K562 (cell line): ENCODE measurements around the gene TBC1D5. TPM values are rescaled to one million over a fixed set of nuclear protein-coding genes. Genes with fewer than 3 reads are reported as not detected.

ENCODE experiments used
- ATAC-seq: fragments of 200-7000 bp; cut with Tn5 transposase; 3 replicates; pipeline ENCODE4 v1.9.1; 2020; ENCODE audit warnings: moderate library complexity
- BruUV-seq: library from RNA; stranded (reverse); fragments of 400-500 nt; replicated peaks from 2 replicates; lab custom pipeline; 2021; lab: Mats Ljungman, UMichigan
- CTCF ChIA-PET: fragments of 300-600 bp; formaldehyde crosslinking; extraction: SDS; loops from one replicate; lab custom pipeline; 2021; ENCODE audit warnings: low intra/inter-chr PET ratio; lab: Yijun Ruan, JAX
- POLR2A ChIA-PET: fragments of 300-600, 350-650 bp; sonication (Branson Sonifier 250); formaldehyde crosslinking; extraction: SDS; loops from one replicate; lab custom pipeline; 2021; ENCODE audit warnings: antibody characterized with exemption, inconsistent platforms; lab: Yijun Ruan, JAX
- DNase-seq, 4 experiments: peaks; one replicate each; pipeline versions ENCODE4 v3.0.0 to v3.0.0-alpha.2; 2011 to 2018; ENCODE audit warnings: low spot score in 3 of 4, mixed read lengths in 3 of 4; ENCODE audit errors: extremely low read depth in 1 of 4
- FAIRE-seq: peaks from 2 replicates; lab custom pipeline; 2011; peaks lifted over from hg19 to GRCh38; lab: Jason Lieb, UNC
- H2AFZ ChIP-seq: 2 replicates; pipeline ENCODE4 v1.6.0; 2011; ENCODE audit warnings: low read depth, low read length, control low read depth, inconsistent platforms
- H3K27ac ChIP-seq: fragments of 200-600 bp; 3 replicates; pipeline ENCODE4 v1.8.0; 2011; ENCODE audit warnings: low read depth, mild to moderate bottlenecking, control low read depth, inconsistent platforms, low read length, moderate library complexity, mixed read lengths; ENCODE audit errors: extremely low read depth
- H3K27me3 ChIP-seq, 2 experiments: fragments of 300-600 bp in 1 of 2; 2 replicates in 1 of 2; 3 replicates in 1 of 2; pipeline versions ENCODE4 v1.6.0 to v1.8.0; 2011; ENCODE audit warnings: inconsistent platforms in 2 of 2, low read length in 2 of 2, mild to moderate bottlenecking in 1 of 2, mixed read lengths in 1 of 2, moderate library complexity in 1 of 2; ENCODE audit not compliant: control insufficient read depth in 2 of 2, insufficient read depth in 2 of 2
- H3K36me3 ChIP-seq: fragments of 300-600 bp; 3 replicates; pipeline ENCODE4 v1.8.0; 2011; ENCODE audit warnings: mild to moderate bottlenecking, low read length, inconsistent platforms; ENCODE audit not compliant: control insufficient read depth, insufficient read depth
- H3K4me1 ChIP-seq, 2 experiments: fragments of 200-600 bp in 1 of 2; replicated peaks in 1 of 2; 2 replicates in 1 of 2; 3 replicates in 1 of 2; pipeline versions ENCODE4 v1.5.1 to v1.8.0; 2011; ENCODE audit warnings: inconsistent platforms in 2 of 2, low read length in 2 of 2, mild to moderate bottlenecking in 1 of 2, mixed read lengths in 1 of 2, moderate library complexity in 1 of 2; ENCODE audit not compliant: control insufficient read depth in 2 of 2, insufficient read depth in 2 of 2
- H3K4me2 ChIP-seq: 2 replicates; pipeline ENCODE4 v1.6.1; 2011; ENCODE audit warnings: low read length, control low read depth, inconsistent platforms, mixed read lengths; ENCODE audit not compliant: insufficient read depth
- H3K4me3 ChIP-seq: fragments of 200-600 bp; sonication (generic), shearing (Covaris generic); 2 replicates; pipeline ENCODE4 v1.5.1; 2016; ENCODE audit warnings: control low read depth, inconsistent platforms
- H3K79me2 ChIP-seq: fragments of 200-600 bp; 3 replicates; pipeline ENCODE4 v1.8.0; 2011; ENCODE audit warnings: low read length, inconsistent platforms; ENCODE audit not compliant: control insufficient read depth, insufficient read depth
- H3K9ac ChIP-seq, 2 experiments: 2 replicates each; pipeline versions ENCODE4 v1.6.0 to v1.6.1; 2011; ENCODE audit warnings: low read depth in 2 of 2, low read length in 2 of 2, control low read depth in 1 of 2, inconsistent platforms in 1 of 2, mild to moderate bottlenecking in 1 of 2, mixed read lengths in 1 of 2; ENCODE audit not compliant: insufficient read depth in 1 of 2
- H3K9me1 ChIP-seq: one replicate; pipeline ENCODE4 v1.6.0; 2011; ENCODE audit warnings: inconsistent platforms, mild to moderate bottlenecking, low read length, moderate library complexity; ENCODE audit not compliant: control insufficient read depth, insufficient read depth
- H3K9me3 ChIP-seq: replicated peaks from 2 replicates; pipeline ENCODE4 v1.5.1; 2011; ENCODE audit warnings: low read depth, low read length, inconsistent platforms; ENCODE audit not compliant: control insufficient read depth, insufficient read depth
- H4K20me1 ChIP-seq: replicated peaks from 2 replicates; pipeline ENCODE4 v1.6.1; 2011; ENCODE audit warnings: low read length, inconsistent platforms, mixed read lengths; ENCODE audit not compliant: control insufficient read depth, insufficient read depth
- RAD21 ChIP-seq, 2 experiments: fragments of 250-450 bp in 1 of 2; fragments of 450-650 bp in 1 of 2; sonication (Bioruptor Pico) in 1 of 2; formaldehyde crosslinking in 1 of 2; IDR thresholded peaks in 1 of 2; conservative IDR thresholded peaks in 1 of 2; 2 replicates each; pipeline versions ENCODE4 v1.4.0 to v1.8.0; 2020 to 2022; ENCODE audit warnings: mild to moderate bottlenecking in 2 of 2, moderate library complexity in 1 of 2
- ZNF143 ChIP-seq: sonication (generic); formaldehyde crosslinking; IDR thresholded peaks from 2 replicates; pipeline ENCODE4 v1.9.0; 2022; ENCODE audit warnings: mild to moderate bottlenecking, missing genetic modification reagents
- WGBS: fragments of 100-300 bp; shearing (Covaris generic); methylation state at CpG from one replicate; pipeline ENCODE4 v1.1.6; 2016; ENCODE audit warnings: low coverage, mixed read lengths; ENCODE audit not compliant: insufficient coverage; ENCODE audit errors: missing lambda C conversion rate; 5-methylcytosine and 5-hydroxymethylcytosine counted together
- in situ Hi-C: fragments of 300-500 bp; cut with MboI; formaldehyde crosslinking; loops from 4 replicates; pipeline ENCODE4 v1.15.0; 2018; ENCODE audit warnings: inconsistent platforms, mixed read lengths
- intact Hi-C: fragments of 100-400 bp; cut with micrococcal nuclease; formaldehyde crosslinking; loops from 2 replicates; pipeline ENCODE4 v1.14.2; 2022
- polyA plus RNA-seq, 8 experiments: library from polyadenylated mRNA; depleted of rRNA in 4 of 8; stranded (reverse) in 5 of 8; unstranded in 3 of 8; fragments of >200 nt; fragmentation: Nextera tagmentation in 2 of 8; fragmentation: Illumina TruSeq in 1 of 8; extraction: Ambion mirVana in 2 of 8; extraction: Trizol in 1 of 8; gene quantifications; 2 replicates each; pipeline versions ENCODE4 v1.2.1 to v1.2.3, GENCODE V29; 2011 to 2014; ENCODE audit warnings: inconsistent platforms in 1 of 8, missing spikeins in 1 of 8
- total RNA-seq, 7 experiments: library from RNA; depleted of rRNA in 6 of 7; stranded (reverse); fragments of >200 nt in 6 of 7; fragmentation: Illumina TruSeq in 2 of 7; extraction: Trizol in 2 of 7; gene quantifications; 2 replicates each; pipeline versions ENCODE4 v1.2.1 to v1.2.3, GENCODE V29; 2011 to 2021; ENCODE audit warnings: low replicate concordance in 1 of 7
- TF ChIP-seq, protein P1 (sequence below), 3 experiments: IDR thresholded peaks in 2 of 3; conservative IDR thresholded peaks in 1 of 3; 2 replicates each; pipeline ENCODE4 v1.5.1; 2011 to 2012; ENCODE audit warnings: low read length in 3 of 3, mild to moderate bottlenecking in 3 of 3, control low read depth in 2 of 3, improper control_type of control experiment in 1 of 3, inconsistent platforms in 1 of 3, low read depth in 1 of 3, mixed read lengths in 1 of 3, moderate library complexity in 1 of 3; ENCODE audit not compliant: insufficient read depth in 2 of 3

Gene TBC1D5
- total and polyA plus RNA-seq, 9 of the 15 experiments (the other 6 are each of a cell fraction or from before 2014, with no cell fraction given): 2.9 to 38.1 (median 25.6) TPM

DNA sequence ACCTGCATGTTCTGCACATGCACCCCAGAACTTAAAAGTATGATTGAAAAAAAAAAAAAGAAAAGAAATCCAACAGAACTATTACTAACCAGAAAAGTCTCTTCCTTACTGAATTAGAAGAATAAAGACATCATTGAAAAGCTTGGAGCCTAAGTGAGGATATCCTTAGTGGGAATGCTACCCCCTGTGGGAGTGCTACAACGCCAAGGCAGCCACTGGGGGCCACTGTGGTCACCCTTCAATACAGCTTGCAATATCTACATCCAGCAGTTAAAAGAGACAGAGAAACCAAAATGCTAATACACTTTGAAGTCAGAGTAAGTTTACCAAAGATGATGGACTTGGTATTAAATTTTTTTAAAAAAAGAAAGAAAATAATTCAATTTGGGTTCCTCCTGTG, 565.7 kb downstream of the TBC1D5 start:
- peak; percentile 83 for ATAC-seq
- WGBS: 15% methylated on average over 1 of the region's 1 CpG
- peak in 1 of 4 experiments; percentile 19 for DNase-seq
- Histone ChIP-seq H3K4me3 (no peak overlapping the region), H3K36me3 (no peaks in the 10 kb centered on the region), H3K79me2 (no peaks in the 10 kb centered on the region), H3K9me1 (no peaks in the 10 kb centered on the region), H3K4me2 (no peak overlapping the region), H3K9me3 (no peaks in the 10 kb centered on the region), H3K4me1 (no peaks in the 10 kb centered on the region), H3K27me3 (no peaks in the 10 kb centered on the region), H3K27ac (no peak overlapping the region), H3K9ac (no peak overlapping the region), H2AFZ (no peak overlapping the region), H4K20me1 (no peaks in the 10 kb centered on the region)
- no TSS peak for BruUV-seq
- no peak for FAIRE-seq
- in situ Hi-C loops (no loop called here), intact Hi-C loops (no loop called here)
- POLR2A ChIA-PET: interaction anchor here (1.2 kb wide), 1 partner anchor 10 kb away, joined by 5 read pairs; no protein-coding TSS in a partner anchor
- no peak for TF ChIP-seq ZNF143 (CRISPR knock-in tag)
- peak in 1 of 2 experiments; percentile 13; a peak in 2 of 4 replicates for TF ChIP-seq RAD21 (CRISPR knock-in tag; conservative IDR thresholded peaks at IDR 0.05 in 1 of 2, IDR thresholded peaks at IDR 0.05 in 1 of 2)
- TF ChIP-seq, protein P1, sequence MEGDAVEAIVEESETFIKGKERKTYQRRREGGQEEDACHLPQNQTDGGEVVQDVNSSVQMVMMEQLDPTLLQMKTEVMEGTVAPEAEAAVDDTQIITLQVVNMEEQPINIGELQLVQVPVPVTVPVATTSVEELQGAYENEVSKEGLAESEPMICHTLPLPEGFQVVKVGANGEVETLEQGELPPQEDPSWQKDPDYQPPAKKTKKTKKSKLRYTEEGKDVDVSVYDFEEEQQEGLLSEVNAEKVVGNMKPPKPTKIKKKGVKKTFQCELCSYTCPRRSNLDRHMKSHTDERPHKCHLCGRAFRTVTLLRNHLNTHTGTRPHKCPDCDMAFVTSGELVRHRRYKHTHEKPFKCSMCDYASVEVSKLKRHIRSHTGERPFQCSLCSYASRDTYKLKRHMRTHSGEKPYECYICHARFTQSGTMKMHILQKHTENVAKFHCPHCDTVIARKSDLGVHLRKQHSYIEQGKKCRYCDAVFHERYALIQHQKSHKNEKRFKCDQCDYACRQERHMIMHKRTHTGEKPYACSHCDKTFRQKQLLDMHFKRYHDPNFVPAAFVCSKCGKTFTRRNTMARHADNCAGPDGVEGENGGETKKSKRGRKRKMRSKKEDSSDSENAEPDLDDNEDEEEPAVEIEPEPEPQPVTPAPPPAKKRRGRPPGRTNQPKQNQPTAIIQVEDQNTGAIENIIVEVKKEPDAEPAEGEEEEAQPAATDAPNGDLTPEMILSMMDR (IDR thresholded peaks at IDR 0.05 in 2 of 3, conservative IDR thresholded peaks at IDR 0.05 in 1 of 3; ENCODE audit: insufficient read depth in 2 of 3, low read depth in 1 of 3, low read length in 3 of 3): peak in 2 of 3 experiments; percentile 38 to 40; a peak in 4 of 6 replicates
- CTCF ChIA-PET: no interaction called here
